Measurements from ENCODE around the gene TMEM238.

DNA sequence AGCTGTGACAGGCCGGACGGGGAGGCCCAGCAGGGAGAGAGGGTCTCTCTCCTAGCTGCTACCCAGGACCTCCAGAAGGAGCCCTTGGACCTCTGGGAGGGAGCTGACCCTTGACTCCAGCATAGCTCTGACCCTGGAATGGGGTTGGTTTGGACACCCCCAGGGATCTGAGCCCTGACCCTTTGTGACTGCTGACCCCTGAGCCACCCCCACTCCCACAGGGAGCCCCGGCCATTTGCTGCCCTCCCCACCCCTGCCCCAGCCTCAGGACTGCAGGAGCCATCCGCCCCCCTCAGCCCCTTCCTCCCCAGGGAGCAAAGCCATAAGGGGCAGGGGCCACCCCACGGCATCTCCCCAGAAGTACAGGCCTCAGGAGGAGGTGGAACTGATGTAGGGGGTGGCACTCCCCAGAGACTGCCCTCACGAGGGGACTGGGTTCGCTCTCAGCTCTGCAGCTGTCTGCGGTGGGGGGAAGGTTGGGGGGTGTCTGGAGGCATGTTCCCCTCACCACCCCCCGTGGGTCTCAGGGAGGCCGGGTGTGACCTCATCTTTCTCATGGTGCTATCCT lies 36.6 kb downstream of the TMEM238 start:
- TF ChIP-seq, protein P1, sequence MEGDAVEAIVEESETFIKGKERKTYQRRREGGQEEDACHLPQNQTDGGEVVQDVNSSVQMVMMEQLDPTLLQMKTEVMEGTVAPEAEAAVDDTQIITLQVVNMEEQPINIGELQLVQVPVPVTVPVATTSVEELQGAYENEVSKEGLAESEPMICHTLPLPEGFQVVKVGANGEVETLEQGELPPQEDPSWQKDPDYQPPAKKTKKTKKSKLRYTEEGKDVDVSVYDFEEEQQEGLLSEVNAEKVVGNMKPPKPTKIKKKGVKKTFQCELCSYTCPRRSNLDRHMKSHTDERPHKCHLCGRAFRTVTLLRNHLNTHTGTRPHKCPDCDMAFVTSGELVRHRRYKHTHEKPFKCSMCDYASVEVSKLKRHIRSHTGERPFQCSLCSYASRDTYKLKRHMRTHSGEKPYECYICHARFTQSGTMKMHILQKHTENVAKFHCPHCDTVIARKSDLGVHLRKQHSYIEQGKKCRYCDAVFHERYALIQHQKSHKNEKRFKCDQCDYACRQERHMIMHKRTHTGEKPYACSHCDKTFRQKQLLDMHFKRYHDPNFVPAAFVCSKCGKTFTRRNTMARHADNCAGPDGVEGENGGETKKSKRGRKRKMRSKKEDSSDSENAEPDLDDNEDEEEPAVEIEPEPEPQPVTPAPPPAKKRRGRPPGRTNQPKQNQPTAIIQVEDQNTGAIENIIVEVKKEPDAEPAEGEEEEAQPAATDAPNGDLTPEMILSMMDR (IDR thresholded peaks at IDR 0.05; ENCODE audit: low read depth, low read length, missing input control), result no peak
- TF ChIP-seq FOXA1 (IDR thresholded peaks at IDR 0.05) (no peak), SP1 (IDR thresholded peaks at IDR 0.05) (no peak)
